ENCODE results near the gene D2HGDH.

D2HGDH gene

DNA sequence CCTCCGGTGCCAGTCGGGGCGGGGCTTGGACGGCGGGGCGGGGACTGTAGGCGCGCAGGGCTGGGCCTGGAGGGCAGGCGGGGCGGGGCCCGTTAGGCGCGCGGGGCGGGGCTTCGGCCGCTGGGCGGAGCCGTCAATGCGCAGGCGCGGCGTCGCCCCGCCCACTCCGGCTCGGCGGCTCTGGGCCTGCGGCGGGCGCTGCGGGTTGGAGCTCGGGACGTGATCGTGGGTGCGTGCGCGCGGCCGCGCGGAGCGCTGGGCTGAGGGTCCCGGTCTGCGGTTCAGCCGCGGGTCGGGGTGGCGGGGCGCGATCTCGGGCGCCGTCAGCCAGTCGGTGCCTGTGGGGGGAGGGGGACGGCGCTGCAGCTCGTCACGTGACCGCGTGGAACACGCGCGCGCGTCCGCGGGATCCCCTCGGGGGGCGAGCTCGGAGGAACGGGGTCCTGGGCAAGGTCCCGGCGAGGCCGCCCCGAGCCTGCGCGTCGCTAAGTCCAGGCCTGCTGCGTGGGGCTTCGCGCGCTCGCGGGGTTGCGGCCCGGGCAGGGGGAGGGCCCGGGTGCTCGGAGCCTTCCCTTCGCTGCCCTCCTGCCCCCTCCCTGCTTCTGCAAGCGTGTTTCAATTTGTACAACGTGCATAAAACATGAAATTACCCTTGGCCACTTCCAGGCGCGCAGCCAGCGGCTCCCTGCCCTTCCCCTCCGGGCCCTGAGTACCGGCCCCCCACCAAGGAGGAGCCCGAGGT, at the start of gene D2HGDH:
D2HGDH (plus strand) TSS at position 164 of the 742 bp plus-strand sequence. CDS start 595 bp downstream, outside the sequence.
- Histone ChIP-seq H3K4me1 (ENCODE audit: low read length) (peaks cover 3% of the 10 kb centered on the region), H3K9me2 (replicated peaks; ENCODE audit: insufficient read depth, low read length) (no peaks in the 10 kb centered on the region), H3K9me3 (replicated peaks; ENCODE audit: insufficient read depth, low read length) (no peaks in the 10 kb centered on the region), H2AFZ (ENCODE audit: low read length) (peak within 1 kb of the TSS; percentile 91), H3K36me3 (replicated peaks; ENCODE audit: insufficient read depth, low read length) (no peaks in the 10 kb centered on the region), H4K20me1 (ENCODE audit: insufficient read depth, low read length) (no peaks in the 10 kb centered on the region), H3K9ac (ENCODE audit: low read length) (peak within 1 kb of the TSS; percentile 79), H3F3A (ENCODE audit: insufficient read depth, low read length) (no peaks in the 10 kb centered on the region; the same call in 1 of the 2 replicates), H3K27ac (ENCODE audit: low read length) (no peak within 1 kb of the TSS), H3K27me3 (replicated peaks; ENCODE audit: insufficient read depth, low read length) (no peaks in the 10 kb centered on the region), H3K4me2 (ENCODE audit: low read depth, low read length) (peak within 1 kb of the TSS; percentile 77), H3K4me3 (ENCODE audit: low read length) (peak within 1 kb of the TSS; percentile 83), H3K79me2 (ENCODE audit: low read length) (no peaks in the 10 kb centered on the region)
- no peak for TF ChIP-seq CTCF (IDR thresholded peaks at IDR 0.05; ENCODE audit: low read length)
- no peak for TF ChIP-seq EZH2 (optimal IDR thresholded peaks at IDR 0.05; ENCODE audit: low read depth, low read length)
- no peak for TF ChIP-seq EZH2phosphoT487 (IDR thresholded peaks at IDR 0.05; ENCODE audit: low read length)
- peak; percentile 88 for DNase-seq

- peak overlapping the region; percentile 79 for H3K4me2 ChIP-seq (ENCODE audit: low read depth, low read length)
- TF ChIP-seq EZH2 (optimal IDR thresholded peaks at IDR 0.05; ENCODE audit: low read depth, low read length) (no peak), EZH2phosphoT487 (IDR thresholded peaks at IDR 0.05; ENCODE audit: low read length) (no peak), CTCF (IDR thresholded peaks at IDR 0.05; ENCODE audit: low read length) (no peak)
- H3K36me3 ChIP-seq (replicated peaks; ENCODE audit: insufficient read depth, low read length): peaks cover 4% of the 10 kb centered on the region; the same call in 1 of the 2 replicates
- H3K79me2 ChIP-seq (ENCODE audit: low read length): peaks cover 63% of the 10 kb centered on the region
- peak overlapping the region; percentile 62; the same call in 1 of the 2 replicates for H3K27ac ChIP-seq (ENCODE audit: low read length)
- no peaks in the 10 kb centered on the region for H3K9me2 ChIP-seq (replicated peaks; ENCODE audit: insufficient read depth, low read length)
- DNase-seq: peak; percentile 13
- H3F3A ChIP-seq (ENCODE audit: insufficient read depth, low read length): no peaks in the 10 kb centered on the region
- H3K9ac ChIP-seq (ENCODE audit: low read length): peak overlapping the region; percentile 90
- H3K4me3 ChIP-seq (ENCODE audit: low read length): peak overlapping the region; percentile 85
- H3K27me3 ChIP-seq (replicated peaks; ENCODE audit: insufficient read depth, low read length): no peaks in the 10 kb centered on the region
- no peaks in the 10 kb centered on the region for H3K9me3 ChIP-seq (replicated peaks; ENCODE audit: insufficient read depth, low read length)
- peak overlapping the region; percentile 77 for H2AFZ ChIP-seq (ENCODE audit: low read length)
- peaks cover 8% of the 10 kb centered on the region; the same call in 1 of the 2 replicates for H3K4me1 ChIP-seq (ENCODE audit: low read length)
- no peaks in the 10 kb centered on the region for H4K20me1 ChIP-seq (ENCODE audit: insufficient read depth, low read length)
These were observed 48.1 kb upstream of the D2HGDH start for GRCh38 chr2:241686324-241686649.

DNA sequence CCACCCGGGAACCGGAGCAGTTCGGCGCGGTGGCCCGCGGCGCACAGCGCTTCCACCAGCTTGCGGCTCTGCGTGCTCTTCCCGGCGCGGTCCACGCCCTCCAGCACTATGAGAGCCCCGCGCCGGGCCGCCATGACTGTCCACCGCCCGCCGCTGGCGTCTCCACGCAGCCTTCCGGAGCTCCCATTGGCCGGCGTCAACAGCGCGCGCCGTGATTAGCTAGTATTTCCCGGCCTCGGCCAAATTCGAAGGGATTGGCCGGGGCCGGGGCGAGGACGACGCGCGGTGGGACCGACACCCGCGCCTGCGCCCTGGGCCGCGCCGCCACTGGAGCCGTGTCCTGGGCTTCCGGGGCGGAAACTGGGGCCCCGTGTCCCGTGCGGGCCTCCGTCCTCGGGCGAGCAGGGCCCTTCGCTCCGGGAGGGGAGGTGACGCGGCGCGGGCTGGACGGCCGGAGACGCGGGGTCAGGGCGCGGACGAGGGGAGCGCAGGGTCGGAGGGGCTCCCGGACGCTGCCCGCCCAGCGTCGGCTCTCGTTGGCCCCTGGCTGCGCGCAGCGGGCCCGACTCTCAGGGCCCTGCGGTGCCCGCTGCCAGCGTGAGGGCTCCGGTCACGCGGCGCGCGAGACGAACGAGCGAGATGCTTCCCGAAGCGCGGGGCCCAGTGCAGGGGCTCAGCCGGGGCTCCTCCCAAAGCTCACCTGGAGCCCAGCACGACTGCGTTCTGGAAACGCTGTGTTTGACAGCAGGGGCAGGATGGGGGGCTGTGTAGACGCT, 47.6 kb upstream of the D2HGDH start, which contains the start of gene DTYMK:
DTYMK (minus strand) TSS at position 166 of the 776 bp plus-strand sequence; CDS start at position 134, 32 bp downstream.
- TF ChIP-seq EZH2phosphoT487 (IDR thresholded peaks at IDR 0.05; ENCODE audit: low read length) (no peak), CTCF (IDR thresholded peaks at IDR 0.05; ENCODE audit: low read length) (no peak), EZH2 (optimal IDR thresholded peaks at IDR 0.05; ENCODE audit: low read depth, low read length) (no peak)
- H3K79me2 ChIP-seq (ENCODE audit: low read length): peaks cover 58% of the 10 kb centered on the region
- no peaks in the 10 kb centered on the region for H3K9me3 ChIP-seq (replicated peaks; ENCODE audit: insufficient read depth, low read length)
- H3F3A ChIP-seq (ENCODE audit: insufficient read depth, low read length): no peaks in the 10 kb centered on the region
- no peaks in the 10 kb centered on the region for H3K27me3 ChIP-seq (replicated peaks; ENCODE audit: insufficient read depth, low read length)
- H4K20me1 ChIP-seq (ENCODE audit: insufficient read depth, low read length): no peaks in the 10 kb centered on the region
- DNase-seq: peak; percentile 96
- peaks cover 8% of the 10 kb centered on the region; the same call in 1 of the 2 replicates for H3K4me1 ChIP-seq (ENCODE audit: low read length)
- H3K4me2 ChIP-seq (ENCODE audit: low read depth, low read length): peak within 1 kb of the TSS; percentile 79
- H3K9me2 ChIP-seq (replicated peaks; ENCODE audit: insufficient read depth, low read length): no peaks in the 10 kb centered on the region
- peaks cover 4% of the 10 kb centered on the region; the same call in 1 of the 2 replicates for H3K36me3 ChIP-seq (replicated peaks; ENCODE audit: insufficient read depth, low read length)
- H3K4me3 ChIP-seq (ENCODE audit: low read length): peak within 1 kb of the TSS; percentile 97
- H3K27ac ChIP-seq (ENCODE audit: low read length): peak within 1 kb of the TSS; percentile 76
- peak within 1 kb of the TSS; percentile 96 for H3K9ac ChIP-seq (ENCODE audit: low read length)
- peak within 1 kb of the TSS; percentile 85 for H2AFZ ChIP-seq (ENCODE audit: low read length)
